Neutrophil (primary cell): ENCODE data around the gene TIMM17B.

Experiments
- H3K27ac ChIP-seq: fragments of 200-600 bp; sonication (generic); 2 replicates; pipeline ENCODE4 v1.5.1; 2016; ENCODE audit warnings: mild to moderate bottlenecking, moderate library complexity
- H3K27me3 ChIP-seq: fragments of 200-600 bp; sonication (generic); 2 replicates; pipeline ENCODE4 v1.6.0; 2016; ENCODE audit warnings: mild to moderate bottlenecking
- H3K36me3 ChIP-seq: fragments of 200-600 bp; sonication (generic); 2 replicates; pipeline ENCODE4 v1.5.1; 2017
- H3K4me1 ChIP-seq, 2 experiments: fragments of 200-600 bp in 1 of 2; sonication (generic) in 1 of 2; 1 replicate in 1 of 2; 2 replicates in 1 of 2; pipeline versions ENCODE4 v1.5.1 to v1.6.1; 2013 to 2016; ENCODE audit warnings: low read depth in 1 of 2, low read length in 1 of 2, mild to moderate bottlenecking in 1 of 2, moderate library complexity in 1 of 2; ENCODE audit not compliant: control insufficient read depth in 1 of 2, insufficient read depth in 1 of 2
- H3K4me3 ChIP-seq, 2 experiments: fragments of 200-600 bp in 1 of 2; sonication (generic) in 1 of 2; 1 replicate in 1 of 2; 2 replicates in 1 of 2; pipeline ENCODE4 v1.5.1; 2013 to 2016; ENCODE audit warnings: low read depth in 1 of 2, low read length in 1 of 2, mild to moderate bottlenecking in 1 of 2, moderate library complexity in 1 of 2
- H3K9me3 ChIP-seq: fragments of 200-600 bp; sonication (generic); 2 replicates; pipeline ENCODE4 v1.5.1; 2016
- CTCF ChIP-seq: fragments of 200-600 bp; sonication (generic); IDR thresholded peaks from 2 replicates; pipeline ENCODE4 v1.5.1; 2016; ENCODE audit warnings: antibody characterized with exemption

The TIMM17B gene

GRCh38 chrX:48904180-48904579 is 6.6 kb upstream of the TIMM17B start:
- H3K27ac ChIP-seq, result no peak overlapping the region
- H3K36me3 ChIP-seq, result peaks cover 42% of the 10 kb centered on the region
- no peak for TF ChIP-seq CTCF
- no peak overlapping the region for H3K4me3 ChIP-seq
- peaks cover 10 to 14% of the 10 kb centered on the region in 2 experiments for H3K4me1 ChIP-seq
- H3K27me3 ChIP-seq, result no peaks in the 10 kb centered on the region
- no peaks in the 10 kb centered on the region for H3K9me3 ChIP-seq

- Histone ChIP-seq H3K36me3 (peaks cover 42% of the 10 kb centered on the region), H3K4me1 (peaks cover 8 to 11% of the 10 kb centered on the region in 2 experiments), H3K9me3 (no peaks in the 10 kb centered on the region), H3K4me3 (no peak overlapping the region), H3K27ac (no peak overlapping the region), H3K27me3 (no peaks in the 10 kb centered on the region)
- TF ChIP-seq CTCF, result no peak
Observed at GRCh38 chrX:48903290-48903689, 5.7 kb upstream of the TIMM17B start.

GRCh38 chrX:48902776-48903175 is 5.2 kb upstream of the TIMM17B start:
- Histone ChIP-seq H3K27ac (no peak overlapping the region), H3K36me3 (peaks cover 42% of the 10 kb centered on the region), H3K4me1 (peaks cover 4 to 11% of the 10 kb centered on the region in 2 experiments), H3K27me3 (no peaks in the 10 kb centered on the region), H3K9me3 (no peaks in the 10 kb centered on the region), H3K4me3 (no peak overlapping the region)
- no peak for TF ChIP-seq CTCF

- no peaks in the 10 kb centered on the region for H3K27me3 ChIP-seq
- H3K27ac ChIP-seq, result no peak overlapping the region
- H3K4me1 ChIP-seq, result peaks cover 4 to 11% of the 10 kb centered on the region in 2 experiments
- no peaks in the 10 kb centered on the region for H3K9me3 ChIP-seq
- no peak overlapping the region for H3K4me3 ChIP-seq
- no peak for TF ChIP-seq CTCF
- H3K36me3 ChIP-seq, result peaks cover 42% of the 10 kb centered on the region
Observed at GRCh38 chrX:48902135-48902534, 4.6 kb upstream of the TIMM17B start.

GRCh38 chrX:48901069-48901468 is 3.5 kb upstream of the TIMM17B start:
- no peak for TF ChIP-seq CTCF
- Histone ChIP-seq H3K4me3 (no peak overlapping the region), H3K27me3 (no peaks in the 10 kb centered on the region), H3K27ac (no peak overlapping the region), H3K4me1 (peaks cover 10 to 19% of the 10 kb centered on the region in 2 experiments), H3K9me3 (no peaks in the 10 kb centered on the region), H3K36me3 (peaks cover 36% of the 10 kb centered on the region)

GRCh38 chrX:48899078-48899410 is 1.5 kb upstream of the TIMM17B start:
- H3K9me3 ChIP-seq, result no peaks in the 10 kb centered on the region
- peaks cover 20% of the 10 kb centered on the region for H3K36me3 ChIP-seq
- H3K4me3 ChIP-seq, result no peak overlapping the region
- H3K27me3 ChIP-seq, result no peaks in the 10 kb centered on the region
- H3K4me1 ChIP-seq, result peaks cover 10 to 19% of the 10 kb centered on the region in 2 experiments
- H3K27ac ChIP-seq, result peak overlapping the region; percentile 95
- TF ChIP-seq CTCF, result no peak
